ENCODE results near the gene STX2.
"Not testable (repeated sequence)": the region's sequence is repeated elsewhere in the genome, so short reads cannot be mapped to it uniquely, and the experiment has no call there.

The STX2 gene

GRCh38 chr12:130793554-130793849, 45.5 kb downstream of the STX2 start:
- peak overlapping the region; percentile 85 for H3K27ac ChIP-seq
- TF ChIP-seq CTCF (conservative IDR thresholded peaks at IDR 0.05): no peak

- H3K27ac ChIP-seq: peak overlapping the region; percentile 85
- no peak for TF ChIP-seq CTCF (conservative IDR thresholded peaks at IDR 0.05)
Observed at GRCh38 chr12:130792821-130793553, 46.1 kb downstream of the STX2 start.

- H3K27ac ChIP-seq: no peak overlapping the region
- TF ChIP-seq CTCF (conservative IDR thresholded peaks at IDR 0.05): no peak
Observed at GRCh38 chr12:130791629-130792028, 47.4 kb downstream of the STX2 start.

- H3K27ac ChIP-seq: no peak overlapping the region
- TF ChIP-seq CTCF (conservative IDR thresholded peaks at IDR 0.05): no peak
Observed at GRCh38 chr12:130788515-130788914, 50.5 kb downstream of the STX2 start.

- TF ChIP-seq CTCF (conservative IDR thresholded peaks at IDR 0.05): no peak
- H3K27ac ChIP-seq: no peak overlapping the region
Observed at GRCh38 chr12:130787445-130788410, 51.3 kb downstream of the STX2 start.

GRCh38 chr12:130787041-130787440, 52.0 kb downstream of the STX2 start:
- no peak overlapping the region for H3K27ac ChIP-seq
- TF ChIP-seq CTCF (conservative IDR thresholded peaks at IDR 0.05): no peak

- H3K27ac ChIP-seq: no peak overlapping the region
- no peak for TF ChIP-seq CTCF (conservative IDR thresholded peaks at IDR 0.05)
Observed at GRCh38 chr12:130783110-130783715, 55.8 kb downstream of the STX2 start.

- not testable (repeated sequence) for H3K27ac ChIP-seq
Observed at GRCh38 chr12:130782245-130782644, 56.8 kb downstream of the STX2 start.

Measured in VCaP (cell line).